Superior temporal gyrus (tissue), 1 donor: ENCODE measurements around the gene GPSM3.
"Not testable (repeated sequence)": the region's sequence is repeated elsewhere in the genome, so short reads cannot be mapped to it uniquely, and the experiment has no call there.

Experiments used
- DNase-seq: peaks from one replicate; pipeline ENCODE4 v3.0.0-alpha.2; 2016; ENCODE audit errors: extremely low spot score

Gene GPSM3

GRCh38 chr6:32151181-32151862 lies 41.1 kb downstream of the GPSM3 start:
- peak; percentile 44 for DNase-seq

- no peak for DNase-seq
Measured at GRCh38 chr6:32149932-32150870, 42.2 kb downstream of the GPSM3 start.

GRCh38 chr6:32149092-32149755 lies 43.2 kb downstream of the GPSM3 start:
- DNase-seq, result no peak

DNA sequence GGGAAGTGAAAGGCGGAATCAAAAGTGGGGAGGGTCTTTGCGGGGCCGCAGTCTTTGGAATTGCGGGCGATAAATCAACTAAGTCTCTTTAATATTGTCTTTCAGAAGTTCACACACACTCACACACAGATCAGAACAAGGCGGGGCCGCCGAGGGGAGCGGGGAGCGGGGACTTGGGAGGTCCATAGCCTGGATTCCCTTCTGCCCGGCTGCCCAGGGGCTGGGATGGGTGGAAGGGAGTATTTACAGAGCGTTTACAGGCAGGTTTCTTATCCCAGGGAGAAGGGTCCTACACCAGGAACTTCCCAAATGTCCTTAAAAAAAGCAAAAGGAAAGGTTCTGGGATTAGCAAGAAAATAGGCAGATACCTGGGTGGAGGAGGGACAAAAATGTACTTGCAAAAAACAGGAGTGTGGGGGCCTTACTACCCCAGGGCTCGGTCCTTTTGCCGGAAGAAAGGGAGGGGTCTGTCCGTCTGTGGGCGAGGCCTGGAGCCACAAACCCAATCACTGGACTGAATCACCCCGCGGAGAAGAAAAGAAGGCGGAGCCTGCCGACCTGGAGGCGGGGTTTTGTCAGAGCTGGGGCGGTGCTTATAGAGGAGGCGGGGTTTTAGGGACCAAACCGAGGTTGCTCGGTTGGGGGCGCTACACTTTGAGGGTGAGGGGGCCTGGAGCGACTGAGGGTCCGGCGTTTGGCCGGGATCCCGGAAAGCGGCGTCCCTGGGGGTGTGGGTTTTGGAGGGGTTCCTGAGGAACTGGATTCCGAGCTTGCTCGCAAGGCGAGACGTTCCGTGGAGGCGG lies 44.0 kb downstream of the GPSM3 start:
- no peak for DNase-seq

- DNase-seq, result no peak
Measured at GRCh38 chr6:32147401-32148132, 44.9 kb downstream of the GPSM3 start.

DNA sequence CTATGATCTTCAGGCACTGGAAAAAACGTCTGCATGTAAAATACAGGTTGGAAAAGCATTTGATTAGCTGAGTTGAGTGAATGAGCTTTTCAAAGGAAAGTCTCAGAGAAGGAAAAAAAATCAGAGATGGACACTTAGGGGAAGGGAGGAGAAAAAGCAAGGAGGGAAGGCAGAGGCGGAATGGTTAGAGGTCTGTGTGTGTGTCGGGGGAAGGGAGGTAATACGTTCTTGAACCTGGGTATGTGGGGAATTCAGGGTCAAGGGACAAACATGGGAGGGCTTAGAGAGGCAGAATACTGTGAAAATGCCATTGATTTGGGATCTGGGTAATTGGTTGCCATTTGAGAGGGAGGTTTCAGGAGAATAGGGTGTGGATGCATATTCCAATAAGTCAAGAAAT lies 45.8 kb downstream of the GPSM3 start:
- DNase-seq, result no peak

- no peak for DNase-seq
Measured at GRCh38 chr6:32146287-32146686, 46.2 kb downstream of the GPSM3 start.

GRCh38 chr6:32144238-32144637 lies 48.2 kb downstream of the GPSM3 start:
- not testable (repeated sequence) for DNase-seq
